ELF-1 (cell line): Measurements from ENCODE around the gene SH3BP5L.
"Not testable (repeated sequence)": the region's sequence is repeated elsewhere in the genome, so short reads cannot be mapped to it uniquely, and the experiment has no call there.

Experiments
- DNase-seq: peaks from one replicate; pipeline ENCODE4 v3.0.0-alpha.2; 2016; ENCODE audit warnings: low read depth, low spot score

Gene SH3BP5L

DNA sequence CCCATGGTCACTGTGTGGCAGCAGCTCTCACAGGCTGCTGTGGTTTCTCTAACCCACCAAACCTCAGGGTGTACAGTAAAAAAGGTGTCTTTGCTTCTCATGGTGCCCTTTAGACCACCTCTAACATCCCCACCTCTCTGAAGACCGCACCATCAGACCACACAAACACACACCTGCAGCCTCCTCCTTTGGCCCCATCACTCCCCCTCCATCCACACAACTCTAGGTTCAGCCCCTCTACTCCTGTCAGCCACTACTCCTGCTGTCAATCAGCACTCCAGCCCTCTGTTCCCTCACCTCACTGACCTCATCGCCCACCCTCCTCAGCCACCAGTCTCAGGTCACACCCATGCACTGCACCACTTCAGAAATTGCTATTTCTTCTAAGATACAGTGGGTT lies 25.7 kb upstream of the SH3BP5L start:
- no peak for DNase-seq

DNA sequence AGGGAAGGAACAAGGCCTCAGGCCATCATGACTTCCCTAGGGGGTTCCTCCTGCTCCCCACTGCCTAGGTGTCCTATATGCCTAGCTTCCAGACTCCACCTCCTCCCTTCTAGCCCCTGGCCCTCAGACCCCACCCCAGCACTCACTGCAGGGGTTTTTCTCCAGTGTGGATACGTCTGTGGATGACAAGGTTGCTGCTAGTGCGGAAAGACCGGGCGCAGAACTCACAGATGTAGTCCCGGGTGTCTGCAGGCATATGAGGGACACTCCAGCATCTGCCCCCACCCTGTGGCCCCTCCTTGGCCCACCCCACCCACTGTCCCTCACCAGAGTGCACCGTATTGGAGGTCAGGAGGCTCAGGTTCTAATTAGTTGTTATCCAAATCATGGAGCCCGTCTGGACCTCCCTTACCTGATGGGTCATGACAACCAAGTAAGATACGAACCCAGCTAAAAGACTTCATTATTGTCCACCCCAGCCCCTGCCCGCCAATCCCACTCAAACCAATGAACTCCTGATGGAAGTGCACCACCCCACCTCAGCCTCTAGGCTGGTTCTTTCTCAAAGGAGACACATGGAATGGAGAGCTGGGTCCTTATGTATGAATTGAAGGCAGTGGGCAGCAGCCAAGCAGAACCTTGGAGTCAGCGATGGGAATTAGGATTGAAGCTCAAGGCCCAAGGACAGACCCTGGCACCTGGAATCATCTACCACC lies 25.0 kb upstream of the SH3BP5L start:
- DNase-seq: no peak

DNA sequence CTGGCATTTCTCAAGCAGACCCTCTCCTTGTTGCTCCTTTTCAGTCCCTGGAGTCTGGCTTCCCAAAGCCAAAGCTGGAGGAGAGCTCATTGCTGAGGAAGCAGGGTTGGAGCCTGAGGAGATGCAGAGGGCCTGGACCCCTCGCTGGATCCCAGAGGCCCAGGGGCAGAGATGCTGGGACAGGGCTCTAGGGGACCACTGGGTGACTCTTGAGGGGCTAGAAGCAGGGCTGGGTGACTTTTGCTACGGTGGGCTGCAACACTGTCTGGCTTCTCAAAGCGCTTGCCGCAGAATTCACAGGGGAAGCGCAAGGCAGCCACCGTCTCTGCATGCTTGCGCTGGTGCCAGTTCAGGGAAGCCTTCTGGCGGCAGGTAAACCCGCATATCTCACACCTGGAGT lies 24.4 kb upstream of the SH3BP5L start:
- no peak for DNase-seq

DNA sequence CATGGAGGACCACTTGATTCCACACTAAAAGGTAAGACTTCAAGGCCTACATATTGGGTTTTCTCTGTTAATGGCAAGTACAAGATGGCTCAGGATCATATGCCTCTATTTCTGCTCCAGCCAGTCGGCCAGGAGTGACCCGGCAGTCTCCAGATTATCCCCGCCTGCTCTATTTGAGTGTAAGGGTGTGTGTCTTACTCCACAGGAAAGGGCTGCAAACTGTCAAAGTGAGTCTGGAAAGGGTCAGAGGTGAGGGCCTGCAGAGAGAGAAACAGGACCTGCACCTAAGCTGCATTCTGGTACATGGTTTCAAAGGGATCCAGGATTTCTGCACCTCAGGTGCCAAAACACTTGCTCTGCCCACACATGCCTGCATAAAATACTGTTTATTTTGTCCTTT lies 23.9 kb upstream of the SH3BP5L start:
- DNase-seq: no peak

DNA sequence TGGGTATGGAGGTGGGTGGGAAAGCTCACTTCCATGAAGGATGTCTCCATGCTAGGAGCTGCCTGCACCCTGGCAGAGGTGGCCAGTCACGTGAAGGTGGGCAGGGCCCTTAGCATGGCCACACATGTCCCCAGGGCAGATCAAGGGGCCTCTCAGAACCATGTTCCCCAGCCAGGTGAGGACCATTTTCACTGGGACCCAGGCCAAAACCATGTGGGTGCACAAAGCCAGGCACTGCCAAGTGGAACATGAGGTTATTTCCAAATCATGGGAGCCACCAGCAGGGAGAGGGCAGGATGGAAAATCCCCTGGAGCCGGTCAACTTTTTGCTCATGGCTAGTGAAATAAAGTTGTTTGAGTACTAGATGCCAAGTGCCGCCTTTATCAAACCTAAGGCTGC lies 23.4 kb upstream of the SH3BP5L start:
- DNase-seq: no peak

DNA sequence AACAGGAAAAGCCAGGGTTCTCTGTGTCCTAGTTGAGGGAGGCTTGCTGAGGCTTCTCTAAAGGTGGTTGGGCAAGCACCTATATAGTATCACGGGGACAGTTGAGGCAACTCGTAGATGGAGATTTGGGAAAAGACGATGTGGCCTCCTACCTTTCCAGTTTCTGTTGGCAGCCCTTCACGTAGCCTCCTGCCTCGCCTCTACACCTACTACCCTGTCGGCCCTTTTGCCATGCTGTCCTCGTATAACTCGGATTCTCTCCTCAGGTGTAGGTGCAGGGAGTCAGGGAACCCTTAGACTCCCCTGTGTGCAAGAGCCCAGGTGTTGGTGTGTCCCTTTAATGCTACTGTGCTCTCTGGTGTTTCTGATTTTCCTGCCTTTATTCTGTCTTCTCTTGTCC lies 22.9 kb upstream of the SH3BP5L start:
- DNase-seq: no peak

DNA sequence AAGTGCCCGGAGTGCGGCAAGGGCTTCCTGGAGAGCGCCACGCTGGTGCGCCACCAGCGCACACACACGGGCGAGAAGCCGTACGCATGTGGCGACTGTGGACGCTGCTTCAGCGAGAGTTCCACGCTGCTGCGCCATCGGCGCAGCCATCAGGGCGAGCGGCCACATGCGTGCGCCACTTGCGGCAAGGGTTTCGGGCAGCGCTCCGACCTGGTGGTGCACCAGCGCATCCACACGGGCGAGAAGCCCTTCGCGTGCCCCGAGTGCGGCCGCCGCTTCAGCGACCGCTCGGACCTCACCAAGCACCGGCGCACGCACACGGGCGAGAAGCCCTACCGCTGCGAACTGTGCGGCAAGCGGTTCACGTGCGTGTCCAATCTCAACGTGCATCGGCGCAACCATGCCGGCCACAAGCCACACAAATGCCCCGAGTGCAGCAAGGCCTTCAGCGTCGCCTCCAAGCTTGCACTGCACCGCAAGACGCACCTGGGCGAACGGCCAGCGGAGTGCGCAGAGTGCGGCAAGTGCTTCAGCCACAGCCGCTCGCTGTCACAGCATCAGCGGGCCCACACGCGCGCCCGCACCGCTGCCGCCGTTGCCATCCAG lies 22.3 kb upstream of the SH3BP5L start:
- no peak for DNase-seq

DNA sequence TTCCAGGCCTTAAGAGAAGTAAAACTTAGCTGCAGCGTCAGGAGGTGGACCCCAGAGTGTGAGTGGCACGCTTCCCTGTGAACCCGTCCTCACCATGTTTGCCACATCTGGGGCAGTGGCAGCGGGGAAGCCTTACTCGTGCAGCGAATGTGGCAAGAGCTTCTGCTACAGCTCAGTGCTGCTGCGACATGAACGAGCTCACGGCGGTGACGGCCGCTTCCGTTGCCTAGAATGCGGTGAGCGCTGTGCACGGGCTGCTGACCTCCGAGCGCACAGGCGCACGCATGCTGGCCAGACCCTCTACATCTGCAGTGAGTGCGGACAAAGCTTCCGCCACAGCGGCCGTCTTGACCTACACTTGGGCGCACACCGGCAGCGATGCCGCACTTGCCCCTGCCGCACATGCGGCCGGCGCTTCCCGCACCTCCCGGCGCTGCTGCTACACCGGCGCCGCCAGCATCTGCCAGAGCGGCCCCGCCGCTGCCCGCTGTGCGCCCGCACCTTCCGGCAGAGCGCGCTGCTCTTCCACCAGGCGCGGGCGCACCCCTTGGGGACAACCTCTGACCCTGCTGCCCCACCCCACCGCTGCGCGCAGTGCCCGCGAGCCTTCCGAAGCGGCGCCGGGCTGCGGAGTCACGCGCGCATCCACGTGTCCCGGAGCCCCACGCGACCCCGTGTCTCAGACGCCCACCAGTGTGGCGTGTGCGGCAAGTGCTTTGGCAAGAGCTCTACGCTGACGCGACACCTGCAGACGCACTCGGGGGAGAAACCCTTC lies 21.7 kb upstream of the SH3BP5L start:
- DNase-seq: no peak

DNA sequence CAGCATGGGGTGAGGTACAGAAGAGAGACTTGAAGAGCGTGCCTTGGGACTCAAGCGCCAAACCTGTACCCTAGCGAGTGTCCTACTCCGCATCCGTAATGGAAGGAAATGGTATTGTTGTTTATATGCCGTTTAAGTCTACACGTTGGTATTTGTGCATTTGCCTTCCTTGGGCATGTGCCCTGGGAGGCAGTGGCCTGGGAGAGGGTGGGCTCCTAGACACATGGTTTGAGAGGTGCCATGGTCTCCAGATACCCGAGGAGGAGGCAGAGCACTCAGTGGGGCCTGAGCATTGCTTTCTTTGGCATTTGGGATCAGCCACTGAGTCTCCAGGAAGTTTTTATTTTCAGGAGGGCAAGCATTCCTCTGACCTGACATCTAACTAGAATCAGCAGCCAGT lies 18.8 kb upstream of the SH3BP5L start:
- no peak for DNase-seq

DNA sequence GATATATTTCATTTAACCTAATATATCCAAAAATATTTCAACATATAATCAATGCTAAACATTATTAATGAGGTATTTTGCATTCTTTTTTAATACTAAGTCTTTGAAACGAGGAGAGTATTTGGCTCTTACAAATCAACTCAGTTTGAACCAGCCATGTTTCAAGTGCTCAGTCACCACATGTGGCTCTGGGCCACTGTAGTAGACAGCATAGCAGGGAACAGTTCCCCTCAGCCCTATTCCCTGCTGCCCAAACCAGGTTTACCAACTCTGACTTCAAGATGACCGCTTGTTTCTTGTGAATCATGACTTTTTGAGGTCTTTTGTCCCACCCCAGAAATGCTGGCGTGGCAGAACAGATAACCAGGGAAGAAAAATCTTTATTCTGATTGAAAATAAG lies 18.0 kb upstream of the SH3BP5L start:
- DNase-seq: no peak

DNA sequence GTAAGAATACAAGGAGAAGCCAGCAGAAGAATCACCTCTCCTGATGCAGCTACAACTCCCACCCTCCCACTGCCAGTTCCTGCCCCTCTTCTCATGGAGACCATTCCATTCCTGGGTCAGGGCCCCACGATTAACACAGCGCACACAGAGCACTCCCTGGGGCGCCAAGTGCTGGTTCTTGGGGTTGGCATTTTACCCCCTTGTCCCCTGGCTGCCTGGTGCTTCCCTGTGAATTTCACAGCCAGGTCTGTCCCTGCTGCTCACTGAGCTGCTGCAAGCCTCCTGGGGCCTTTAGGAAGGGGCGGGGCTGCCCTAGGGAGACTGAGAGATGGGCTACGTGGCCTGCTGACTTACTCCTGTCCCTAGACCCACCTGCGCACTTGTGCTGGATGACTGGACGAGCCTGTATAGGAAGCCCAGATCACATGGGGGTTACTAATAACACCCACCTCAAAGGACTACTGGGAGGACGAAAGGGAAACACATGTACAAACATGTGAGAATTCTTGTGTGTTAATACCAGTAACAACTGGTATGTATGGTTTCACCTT lies 17.1 kb upstream of the SH3BP5L start:
- DNase-seq: no peak

DNA sequence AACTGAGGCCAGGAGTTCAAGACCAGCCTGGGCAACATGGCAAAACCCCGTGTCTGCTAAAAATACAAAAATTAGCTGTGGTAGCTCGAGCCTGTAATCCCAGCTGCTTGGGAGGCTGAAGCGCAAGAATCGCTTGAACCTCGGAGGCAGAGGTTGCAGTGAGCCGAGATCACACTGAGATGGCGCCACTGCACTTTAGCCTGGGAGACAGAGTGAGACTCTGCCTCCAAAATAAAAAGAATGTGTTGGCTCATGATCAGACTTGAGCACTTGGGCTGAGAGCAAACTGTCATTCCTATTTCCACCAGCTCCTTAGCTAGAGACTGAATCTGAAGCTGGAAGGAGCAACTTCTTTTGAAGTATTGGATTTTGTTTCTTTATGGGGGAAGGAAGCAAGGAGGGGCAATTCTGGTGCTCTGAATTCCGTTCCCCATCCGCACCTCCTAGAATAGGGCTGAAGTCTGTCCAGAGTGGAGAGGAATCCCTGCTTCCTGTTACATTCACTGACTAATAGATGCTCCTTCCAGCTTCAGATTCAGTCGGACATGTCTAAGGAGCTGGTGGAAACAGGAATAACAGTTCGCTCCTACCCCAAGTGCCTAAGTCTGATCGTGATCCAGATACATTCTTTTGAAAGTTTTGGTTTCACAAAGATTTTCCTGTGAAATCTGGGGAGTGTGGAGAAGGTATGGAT lies 16.1 kb upstream of the SH3BP5L start:
- peak; percentile 62 for DNase-seq

DNA sequence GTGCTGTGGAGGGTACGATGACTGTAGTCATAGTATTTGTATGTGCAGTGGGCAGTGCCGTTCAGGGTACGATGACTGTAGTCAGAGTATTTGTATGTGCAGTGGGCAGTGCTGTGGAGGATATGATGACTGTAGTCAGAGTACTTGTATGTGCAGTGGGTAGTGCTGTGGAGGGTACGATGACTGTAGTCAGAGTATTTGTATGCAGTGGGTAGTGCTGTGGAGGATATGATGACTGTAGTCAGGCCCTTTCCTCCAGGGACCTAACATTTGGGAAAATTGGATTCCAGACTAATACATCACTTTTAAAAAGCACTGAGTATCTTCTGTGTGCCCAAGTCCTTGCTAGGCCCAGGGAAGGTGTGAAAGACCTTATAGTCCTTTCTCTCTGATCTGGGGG lies 15.2 kb upstream of the SH3BP5L start:
- no peak for DNase-seq

DNA sequence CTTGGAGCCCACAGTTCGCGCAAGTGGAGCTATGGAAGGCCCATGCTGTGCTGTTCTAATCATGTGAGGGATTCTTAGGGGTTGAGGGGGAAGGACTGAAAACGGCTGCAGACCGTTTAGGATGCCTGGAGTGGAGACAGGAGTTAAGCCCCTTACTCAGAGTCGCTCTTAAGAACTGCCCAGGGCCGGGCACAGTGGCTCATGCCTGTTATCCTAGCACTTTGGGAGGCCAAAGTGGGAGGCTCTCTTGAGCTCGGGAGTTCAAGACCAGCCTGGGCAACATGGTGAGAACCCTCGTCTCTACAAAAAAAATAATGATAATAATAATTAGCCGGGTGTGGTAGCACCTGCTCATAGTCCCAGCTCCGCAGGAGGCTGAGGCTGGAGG lies 13.4 kb upstream of the SH3BP5L start:
- no peak for DNase-seq

DNA sequence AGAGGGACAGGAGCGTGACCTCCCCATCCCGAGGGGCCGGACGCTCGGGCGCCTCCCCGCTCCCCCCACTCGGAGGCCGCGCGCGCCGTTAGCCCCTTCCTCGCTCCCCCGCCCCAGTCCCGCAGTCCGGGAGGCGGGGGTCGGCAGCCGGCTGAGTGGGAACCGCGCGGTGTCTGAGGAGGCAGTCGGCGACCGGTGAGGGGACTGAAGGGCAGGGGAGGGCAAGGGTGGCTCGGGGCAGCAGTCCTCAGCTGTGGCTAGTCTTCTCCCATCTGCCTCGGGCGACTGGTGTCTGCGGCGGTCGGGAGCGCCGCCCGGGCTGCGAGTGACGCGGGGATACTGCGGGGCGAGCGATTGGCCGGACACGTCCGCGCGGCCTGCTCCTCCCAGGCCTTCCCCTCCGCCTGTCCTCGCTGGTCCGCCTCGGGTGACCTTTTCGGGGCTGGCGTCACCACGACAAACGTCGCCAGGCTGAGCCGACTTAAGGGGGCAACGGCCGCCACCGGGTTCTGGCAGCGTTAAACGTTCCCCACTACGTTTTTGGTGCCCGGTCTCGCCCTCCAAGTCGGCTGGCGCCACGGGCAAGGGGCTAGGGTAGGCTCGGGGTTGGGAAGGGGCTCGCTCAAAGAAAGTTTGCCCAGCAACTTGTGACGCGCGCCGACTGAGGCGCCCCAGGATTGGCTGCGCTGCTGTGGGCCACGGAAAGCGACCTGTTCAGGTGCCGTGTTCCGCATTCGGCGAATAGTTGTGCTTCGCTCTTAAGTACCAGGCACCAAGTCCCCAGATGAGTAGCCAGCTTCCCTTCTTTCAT lies 12.8 kb upstream of the SH3BP5L start:
- DNase-seq: peak; percentile 97

DNA sequence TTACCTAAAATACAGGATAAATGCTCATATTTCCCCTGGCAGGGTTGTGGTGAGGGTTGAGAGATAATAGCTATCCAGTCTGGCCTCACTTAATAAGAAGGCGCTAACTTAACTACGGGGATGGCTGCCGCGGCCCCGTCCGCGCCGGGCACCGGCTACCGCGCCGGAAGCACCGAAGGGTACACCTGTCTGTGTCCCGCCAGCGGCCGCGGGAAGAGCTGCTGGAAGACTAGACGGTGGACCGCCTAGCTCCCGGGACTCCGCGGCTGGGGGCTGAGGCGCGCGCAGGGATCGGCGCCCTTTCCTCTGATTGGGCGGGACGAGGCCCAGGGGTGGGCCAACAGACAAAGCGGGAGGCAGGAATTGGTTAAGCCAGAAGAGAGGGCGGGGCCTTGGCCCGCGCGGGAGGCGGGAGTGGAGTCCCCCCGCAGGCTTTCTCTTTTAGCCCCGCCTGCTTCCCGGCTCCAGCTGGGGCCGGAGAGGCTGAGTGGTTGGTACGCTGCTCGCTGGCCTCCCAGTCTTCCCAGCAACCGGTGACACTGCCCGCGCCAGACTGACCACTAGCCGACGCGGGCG lies 12.2 kb upstream of the SH3BP5L start, which contains the start of gene ZNF672:
Gene ZNF672 (plus strand): TSS at position 444 of the 576 bp plus-strand sequence. CDS start 9,051 bp downstream, outside the sequence.
- DNase-seq: peak; percentile 99

DNA sequence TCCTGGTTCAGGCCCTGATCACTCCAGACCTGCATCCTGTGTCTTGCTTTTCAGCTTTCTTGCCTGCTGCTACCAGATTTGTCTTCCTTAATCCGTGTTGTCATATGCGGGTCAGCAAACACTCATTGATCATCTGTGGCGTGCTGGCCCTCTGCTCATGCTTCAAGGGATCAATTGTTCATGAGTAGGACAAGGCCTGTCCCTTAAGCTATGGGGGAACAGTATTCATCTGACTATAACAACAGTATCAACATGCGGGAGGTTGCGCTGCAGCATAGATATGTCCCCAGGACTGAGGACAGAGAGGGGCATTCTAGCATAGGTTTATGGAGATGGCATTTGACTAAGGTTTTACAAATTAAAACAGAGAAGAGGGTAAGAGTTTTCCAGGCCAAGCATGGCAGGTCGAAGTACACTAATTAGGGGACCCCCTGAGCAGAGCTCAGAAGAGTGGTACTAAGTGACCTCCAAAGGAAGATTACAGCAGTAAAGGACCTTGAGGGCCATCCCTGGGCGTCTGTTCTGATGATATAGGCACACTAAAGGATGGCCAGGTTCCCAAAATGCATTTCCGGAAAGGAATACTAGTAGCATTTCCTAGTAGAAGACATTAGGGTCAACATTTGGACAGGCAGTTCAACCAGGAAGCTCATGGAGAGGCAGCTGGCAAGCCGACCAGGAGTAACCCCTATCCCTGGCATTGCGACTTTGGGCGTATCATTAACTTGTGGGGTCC lies 11.5 kb upstream of the SH3BP5L start:
- DNase-seq: no peak

DNA sequence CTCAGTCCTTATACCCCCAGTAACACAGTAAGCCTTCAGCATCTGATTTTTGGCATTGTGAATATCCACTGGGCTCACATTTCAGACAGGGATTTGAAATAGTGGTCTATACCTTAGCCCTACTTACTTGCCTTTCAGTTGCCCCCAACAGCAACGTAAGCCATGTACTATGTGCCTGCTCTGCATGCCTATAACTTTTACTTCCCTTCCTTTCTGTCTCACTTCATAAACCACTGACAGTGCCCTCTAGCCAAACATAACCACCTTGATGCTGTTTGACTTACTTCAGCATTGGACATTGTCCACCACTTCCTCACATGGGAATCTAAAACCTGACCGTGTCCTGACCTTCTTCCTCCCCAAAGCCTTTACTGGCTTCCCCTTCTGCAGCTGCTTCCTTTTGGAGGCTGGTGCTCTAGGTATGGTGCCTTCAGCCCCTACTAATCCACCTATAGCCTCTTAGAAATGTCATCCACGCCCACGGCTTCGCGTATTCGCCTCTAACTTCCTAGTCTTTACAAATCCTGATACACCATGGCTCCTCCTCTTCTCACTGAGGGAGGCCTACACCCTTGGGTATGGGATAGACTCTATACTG lies 8.7 kb upstream of the SH3BP5L start:
- no peak for DNase-seq

DNA sequence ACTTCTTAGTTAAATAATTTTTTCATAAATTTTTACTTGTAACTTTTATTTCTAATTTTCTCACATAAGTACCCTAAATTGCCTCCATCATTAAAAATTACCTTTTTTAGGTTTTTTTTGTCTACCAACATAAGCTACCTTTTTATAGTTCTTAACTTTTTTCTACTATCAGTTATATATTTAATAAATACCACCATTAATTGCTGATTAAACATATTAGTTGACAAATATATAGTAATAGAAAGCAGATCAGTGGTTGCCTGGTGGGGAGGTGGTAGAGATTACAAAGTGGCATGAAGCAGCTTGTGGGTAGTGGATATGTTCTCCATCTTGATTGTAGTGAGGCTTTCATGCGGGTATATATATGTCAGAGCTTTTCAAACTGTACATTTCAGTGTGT lies 6.1 kb upstream of the SH3BP5L start:
- DNase-seq: no peak

DNA sequence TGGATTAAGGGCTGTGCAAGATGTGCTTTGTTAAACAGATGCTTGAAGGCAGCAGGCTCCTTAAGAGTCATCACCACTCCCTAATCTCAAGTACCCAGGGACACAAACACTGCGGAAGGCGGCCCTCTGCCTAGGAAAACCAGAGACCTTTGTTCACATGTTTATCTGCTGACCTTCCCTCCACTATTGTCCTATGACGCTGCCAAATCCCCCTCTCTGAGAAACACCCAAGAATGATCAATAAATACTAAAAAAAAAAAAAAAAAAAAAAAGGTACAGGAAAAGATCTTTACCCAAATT lies 5.0 kb upstream of the SH3BP5L start:
- DNase-seq: not testable (repeated sequence)
